Myocyte (in vitro differentiated cells): ENCODE data around the gene ABHD10. TPM values are rescaled to one million over a fixed set of nuclear protein-coding genes. Genes with fewer than 3 reads are reported as not detected.

Source experiments
- DNase-seq: peaks from one replicate; pipeline ENCODE4 v3.0.0-alpha.2; 2012; ENCODE audit warnings: low read depth
- total RNA-seq: library from RNA; depleted of rRNA; stranded (reverse); fragments of >200 nt; gene quantifications from 2 replicates; pipeline ENCODE4 v1.2.3, GENCODE V29; 2014

Gene ABHD10
- total RNA-seq, 1 donor from 2014 or later = 30.1 TPM

- DNase-seq = no peak
Measured at GRCh38 chr3:112000367-112000771, 21.5 kb downstream of the ABHD10 start.

GRCh38 chr3:112000966-112001365 is 22.1 kb downstream of the ABHD10 start:
- DNase-seq = no peak

- DNase-seq = no peak
Measured at GRCh38 chr3:112001526-112001925, 22.7 kb downstream of the ABHD10 start.

GRCh38 chr3:112002096-112002971 is 23.5 kb downstream of the ABHD10 start:
- DNase-seq = no peak

GRCh38 chr3:112003321-112004080 is 24.7 kb downstream of the ABHD10 start:
- no peak for DNase-seq

- no peak for DNase-seq
Measured at GRCh38 chr3:112004187-112004586, 25.4 kb downstream of the ABHD10 start.

- no peak for DNase-seq
Measured at GRCh38 chr3:112004669-112005068, 25.8 kb downstream of the ABHD10 start.

GRCh38 chr3:112005091-112005672 is 26.4 kb downstream of the ABHD10 start:
- no peak for DNase-seq

GRCh38 chr3:112007633-112008032 is 28.8 kb downstream of the ABHD10 start:
- peak; percentile 31 for DNase-seq

GRCh38 chr3:112009670-112010069 is 30.8 kb downstream of the ABHD10 start:
- DNase-seq = no peak

GRCh38 chr3:112010636-112011035 is 31.8 kb downstream of the ABHD10 start:
- DNase-seq = peak; percentile 57

- DNase-seq = no peak
Measured at GRCh38 chr3:112011376-112011940, 32.6 kb downstream of the ABHD10 start.

GRCh38 chr3:112012205-112012992 is 33.6 kb downstream of the ABHD10 start:
- no peak for DNase-seq

- peak; percentile 83 for DNase-seq
Measured at GRCh38 chr3:112013058-112013783, 34.4 kb downstream of the ABHD10 start.

GRCh38 chr3:112013784-112014143 is 34.9 kb downstream of the ABHD10 start:
- no peak for DNase-seq

- no peak for DNase-seq
Measured at GRCh38 chr3:112017091-112017490, 38.3 kb downstream of the ABHD10 start.

GRCh38 chr3:112018712-112019111 is 39.9 kb downstream of the ABHD10 start:
- no peak for DNase-seq

- no peak for DNase-seq
Measured at GRCh38 chr3:112019716-112020115, 40.9 kb downstream of the ABHD10 start.

- DNase-seq = no peak
Measured at GRCh38 chr3:112020674-112021085, 41.9 kb downstream of the ABHD10 start.

- DNase-seq = no peak
Measured at GRCh38 chr3:112027142-112027541, 48.3 kb downstream of the ABHD10 start.
